Subcutaneous adipose tissue (tissue), 4 donors: ENCODE results near the gene BRINP2. TPM values are rescaled to one million over a fixed set of nuclear protein-coding genes. Genes with fewer than 3 reads are reported as not detected.

Experiments
- CTCF ChIP-seq: fragments of 450-650 bp; IDR thresholded peaks from one replicate; pipeline ENCODE4 v1.5.1; 2016; ENCODE audit warnings: low read depth, mild to moderate bottlenecking, control low read depth, antibody characterized with exemption, moderate library complexity
- total RNA-seq, 4 donors: library from RNA; depleted of rRNA; stranded (reverse); fragments of >200 nt; gene quantifications; one replicate each; pipeline ENCODE4 v1.1.0, GENCODE V29; 2016

Gene BRINP2
- total RNA-seq, 4 donors from 2014 or later, result 0.17 to 1.8 (median 0.70) TPM

- TF ChIP-seq CTCF, result no peak
Observed at GRCh38 chr1:177239792-177240191, 69.0 kb downstream of the BRINP2 start.

GRCh38 chr1:177243773-177244172, 73.0 kb downstream of the BRINP2 start:
- no peak for TF ChIP-seq CTCF

- no peak for TF ChIP-seq CTCF
Observed at GRCh38 chr1:177246710-177247580, 76.2 kb downstream of the BRINP2 start.

GRCh38 chr1:177247623-177248176, 76.9 kb downstream of the BRINP2 start:
- TF ChIP-seq CTCF, result no peak

GRCh38 chr1:177248258-177248657, 77.5 kb downstream of the BRINP2 start:
- TF ChIP-seq CTCF, result no peak

GRCh38 chr1:177249231-177249630, 78.5 kb downstream of the BRINP2 start:
- TF ChIP-seq CTCF, result no peak

GRCh38 chr1:177252877-177253276, 82.1 kb downstream of the BRINP2 start:
- TF ChIP-seq CTCF, result no peak
